Calu3 (cell line): ENCODE measurements around the gene FBXO44. TPM values are rescaled to one million over a fixed set of nuclear protein-coding genes. Genes with fewer than 3 reads are reported as not detected.

Experiments
- BruUV-seq: library from RNA; stranded (reverse); fragments of 400-500 nt; replicated peaks from 2 replicates; lab custom pipeline; 2021; lab: Mats Ljungman, UMichigan
- CTCF ChIA-PET: fragments of 300-600 bp; sonication (Branson Sonifier 250); formaldehyde crosslinking; loops from one replicate; lab custom pipeline; 2022; ENCODE audit warnings: antibody characterized with exemption; lab: Charles Lee
- DNase-seq: peaks from one replicate; pipeline ENCODE4 v3.0.0; 2022
- H3K27ac Mint-ChIP-seq: one replicate; pipeline ENCODE4 v1.8.0; 2022; ENCODE audit warnings: mixed read lengths; ENCODE audit not compliant: unreplicated experiment
- H3K27me3 Mint-ChIP-seq: one replicate; pipeline ENCODE4 v1.8.0; 2022; ENCODE audit warnings: mixed read lengths; ENCODE audit not compliant: unreplicated experiment
- H3K36me3 Mint-ChIP-seq: one replicate; pipeline ENCODE4 v1.8.0; 2022; ENCODE audit warnings: mild to moderate bottlenecking, moderate library complexity, mixed read lengths; ENCODE audit not compliant: insufficient read depth, unreplicated experiment
- H3K4me1 Mint-ChIP-seq: one replicate; pipeline ENCODE4 v1.8.0; 2022; ENCODE audit warnings: mild to moderate bottlenecking, low read depth, mixed read lengths; ENCODE audit not compliant: unreplicated experiment
- H3K4me3 Mint-ChIP-seq: one replicate; pipeline ENCODE4 v1.8.0; 2022; ENCODE audit warnings: mild to moderate bottlenecking, low read depth, moderate library complexity, mixed read lengths; ENCODE audit not compliant: unreplicated experiment
- H3K9me3 Mint-ChIP-seq: one replicate; pipeline ENCODE4 v1.8.0; 2022; ENCODE audit warnings: low read depth, mixed read lengths; ENCODE audit not compliant: unreplicated experiment
- CTCF ChIP-seq: fragments of 200-600 bp; IDR thresholded peaks from one replicate; pipeline ENCODE4 v1.8.0; 2022; ENCODE audit warnings: antibody characterized with exemption; ENCODE audit not compliant: unreplicated experiment
- intact Hi-C: fragments of 100-400 bp; cut with micrococcal nuclease; formaldehyde crosslinking; loops from one replicate; pipeline ENCODE4 v1.10.0; 2022; ENCODE audit not compliant: unreplicated experiment
- total RNA-seq: library from RNA; stranded (reverse); gene quantifications from 2 replicates; pipeline ENCODE4 v1.2.3, GENCODE V29; 2022

The FBXO44 gene
- total RNA-seq, 1 experiment from 2014 or later, result 9.8 TPM

- Mint-ChIP-seq H3K4me1 (no peaks in the 10 kb centered on the region), H3K27ac (no peak overlapping the region), H3K9me3 (peaks cover 3% of the 10 kb centered on the region), H3K36me3 (no peaks in the 10 kb centered on the region), H3K27me3 (peaks cover 78% of the 10 kb centered on the region), H3K4me3 (no peak overlapping the region)
- no peak for DNase-seq
- no TSS peak for BruUV-seq
- CTCF ChIA-PET, result interaction anchor here (0.5 kb wide), 1 partner anchor 358 kb away, joined by 3 read pairs; no protein-coding TSS in a partner anchor
- intact Hi-C loops, result no loop called here
- no peak for TF ChIP-seq CTCF
These were observed 42.9 kb upstream of the FBXO44 start for GRCh38 chr1:11611638-11612327.

- no peak for TF ChIP-seq CTCF
- peaks cover 84% of the 10 kb centered on the region for H3K27me3 Mint-ChIP-seq
- no peak overlapping the region for H3K27ac Mint-ChIP-seq
- CTCF ChIA-PET, result no interaction called here
- no peak for DNase-seq
- no TSS peak for BruUV-seq
- H3K4me1 Mint-ChIP-seq, result no peaks in the 10 kb centered on the region
- no peak overlapping the region for H3K4me3 Mint-ChIP-seq
- H3K36me3 Mint-ChIP-seq, result no peaks in the 10 kb centered on the region
- intact Hi-C loops, result no loop called here
- H3K9me3 Mint-ChIP-seq, result peaks cover 3% of the 10 kb centered on the region
These were observed 41.3 kb upstream of the FBXO44 start for GRCh38 chr1:11613347-11613746.

GRCh38 chr1:11615090-11615489 is 39.6 kb upstream of the FBXO44 start:
- Mint-ChIP-seq H3K4me1 (no peaks in the 10 kb centered on the region), H3K36me3 (no peaks in the 10 kb centered on the region), H3K27ac (no peak overlapping the region), H3K4me3 (no peak overlapping the region), H3K27me3 (peaks cover 78% of the 10 kb centered on the region), H3K9me3 (peaks cover 3% of the 10 kb centered on the region)
- intact Hi-C loops, result no loop called here
- CTCF ChIA-PET, result no interaction called here
- TF ChIP-seq CTCF, result no peak
- no TSS peak for BruUV-seq
- no peak for DNase-seq

GRCh38 chr1:11616766-11617165 is 37.9 kb upstream of the FBXO44 start:
- no peaks in the 10 kb centered on the region for H3K4me1 Mint-ChIP-seq
- no peak for TF ChIP-seq CTCF
- peaks cover 3% of the 10 kb centered on the region for H3K9me3 Mint-ChIP-seq
- CTCF ChIA-PET, result no interaction called here
- H3K36me3 Mint-ChIP-seq, result no peaks in the 10 kb centered on the region
- BruUV-seq, result no TSS peak
- H3K4me3 Mint-ChIP-seq, result no peak overlapping the region
- intact Hi-C loops, result no loop called here
- no peak overlapping the region for H3K27ac Mint-ChIP-seq
- DNase-seq, result no peak
- H3K27me3 Mint-ChIP-seq, result peaks cover 81% of the 10 kb centered on the region
